Tibial nerve (tissue), 4 donors: Measurements from ENCODE around the gene MEIS1. TPM values are rescaled to one million over a fixed set of nuclear protein-coding genes. Genes with fewer than 3 reads are reported as not detected.
A peak's percentile ranks its signal among the peaks of the same experiment; 100 is the strongest.

Experiments
- DNase-seq, 2 donors: peaks; one replicate each; pipeline ENCODE4 v3.0.0-alpha.2; 2019; ENCODE audit warnings: low spot score in 2 of 2
- H3K27ac ChIP-seq, 4 donors: fragments of 200-600 bp; sonication (generic) in 3 of 4; one replicate each; pipeline ENCODE4 v1.5.1; 2017 to 2019; ENCODE audit warnings: mild to moderate bottlenecking in 1 of 4
- H3K27me3 ChIP-seq, 2 donors: fragments of 200-600 bp; sonication (generic) in 1 of 2; one replicate each; pipeline versions ENCODE4 v1.5.1 to v1.6.0; 2017 to 2019
- H3K36me3 ChIP-seq, 3 donors: fragments of 200-600 bp; sonication (generic); one replicate each; pipeline ENCODE4 v1.5.1; 2018 to 2019
- H3K4me1 ChIP-seq, 4 donors: fragments of 200-600 bp; sonication (generic) in 3 of 4; one replicate each; pipeline ENCODE4 v1.5.1; 2017 to 2019
- H3K4me3 ChIP-seq, 4 donors: fragments of 200-600 bp; sonication (generic) in 3 of 4; one replicate each; pipeline ENCODE4 v1.5.1; 2017 to 2019; ENCODE audit warnings: mild to moderate bottlenecking in 1 of 4, moderate library complexity in 1 of 4
- H3K9me3 ChIP-seq, 4 donors: fragments of 200-600 bp; sonication (generic) in 3 of 4; one replicate each; pipeline ENCODE4 v1.5.1; 2017 to 2019
- EP300 ChIP-seq, 2 donors: sonication (generic); formaldehyde crosslinking; IDR thresholded peaks; one replicate each; pipeline ENCODE4 v1.6.1; 2017; ENCODE audit warnings: antibody characterized with exemption in 2 of 2, mild to moderate bottlenecking in 1 of 2
- POLR2A ChIP-seq, 2 donors: fragments of 450-650 bp; IDR thresholded peaks; one replicate each; pipeline ENCODE4 v1.6.1; 2017; ENCODE audit warnings: antibody characterized with exemption in 2 of 2, mild to moderate bottlenecking in 2 of 2, moderate library complexity in 2 of 2
- WGBS, 2 donors: methylation state at CpG; one replicate each; pipeline ENCODE4 v1.1.5; 2018; 5-methylcytosine and 5-hydroxymethylcytosine counted together
- total RNA-seq, 4 donors: library from RNA; depleted of rRNA; stranded (reverse); fragments of >200 nt; gene quantifications; one replicate each; pipeline ENCODE4 v1.1.0, GENCODE V29; 2016
- TF ChIP-seq, protein P1 (sequence below), 5 experiments: fragments of 200-600 bp in 3 of 5; fragments of 450-650 bp in 2 of 5; sonication (generic) in 3 of 5; IDR thresholded peaks; one replicate each; pipeline ENCODE4 v1.5.1; 2016 to 2019; ENCODE audit warnings: antibody characterized with exemption in 5 of 5, mild to moderate bottlenecking in 3 of 5, moderate library complexity in 2 of 5

Gene MEIS1
- total RNA-seq, 4 donors from 2014 or later, result 9.0 to 18.4 (median 12.5) TPM

DNA sequence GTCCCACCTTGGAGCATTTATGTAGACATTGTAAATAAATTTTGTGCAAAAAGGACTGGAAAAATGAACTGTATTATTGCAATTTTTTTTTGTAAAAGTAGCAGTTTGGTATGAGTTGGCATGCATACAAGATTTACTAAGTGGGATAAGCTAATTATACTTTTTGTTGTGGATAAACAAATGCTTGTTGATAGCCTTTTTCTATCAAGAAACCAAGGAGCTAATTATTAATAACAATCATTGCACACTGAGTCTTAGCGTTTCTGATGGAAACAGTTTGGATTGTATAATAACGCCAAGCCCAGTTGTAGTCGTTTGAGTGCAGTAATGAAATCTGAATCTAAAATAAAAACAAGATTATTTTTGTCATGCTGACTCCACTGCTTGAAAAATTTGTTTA is 137.5 kb downstream of the MEIS1 start:
- TF ChIP-seq POLR2A (IDR thresholded peaks at IDR 0.05), result no peak
- no peak for DNase-seq
- no peak overlapping the region for H3K27ac ChIP-seq
- peaks cover 0 to 33% of the 10 kb centered on the region in 2 donors for H3K27me3 ChIP-seq
- H3K36me3 ChIP-seq, result peaks cover 0 to 7% (median 0%) of the 10 kb centered on the region in 3 donors
- peaks cover 0 to 29% (median 19%) of the 10 kb centered on the region in 4 donors for H3K4me1 ChIP-seq
- WGBS, 2 donors, result 89 to 91% methylated on average over 3 of the region's 3 CpGs
- no peak overlapping the region for H3K4me3 ChIP-seq
- no peaks in the 10 kb centered on the region for H3K9me3 ChIP-seq

DNA sequence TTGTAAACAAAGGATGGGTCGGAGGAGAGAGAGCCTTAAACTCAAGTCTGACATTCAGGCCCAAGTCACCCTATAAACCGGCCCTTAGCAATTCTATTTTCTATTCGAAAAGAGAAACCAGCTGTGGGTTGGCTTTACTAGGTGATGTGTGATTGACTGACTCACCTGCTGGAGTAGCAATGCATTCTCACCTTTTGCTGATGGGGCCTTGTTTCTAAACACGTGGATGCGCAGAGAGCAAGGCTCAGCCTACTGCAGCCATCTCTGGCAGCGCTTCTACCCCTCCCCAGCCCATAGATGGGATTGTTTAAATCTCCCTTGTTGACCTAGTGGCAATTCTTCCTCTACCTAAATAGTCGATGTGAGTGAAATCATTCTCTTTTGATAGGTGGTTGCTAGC is 138.5 kb downstream of the MEIS1 start:
- Histone ChIP-seq H3K9me3 (no peaks in the 10 kb centered on the region), H3K4me3 (no peak overlapping the region), H3K27ac (no peak overlapping the region), H3K27me3 (peaks cover 0 to 43% of the 10 kb centered on the region in 2 donors), H3K36me3 (peaks cover 0 to 7% (median 0%) of the 10 kb centered on the region in 3 donors), H3K4me1 (peaks cover 0 to 39% (median 23%) of the 10 kb centered on the region in 4 donors)
- TF ChIP-seq EP300 (IDR thresholded peaks at IDR 0.05) (no peak), POLR2A (IDR thresholded peaks at IDR 0.05) (no peak)
- TF ChIP-seq, protein P1, sequence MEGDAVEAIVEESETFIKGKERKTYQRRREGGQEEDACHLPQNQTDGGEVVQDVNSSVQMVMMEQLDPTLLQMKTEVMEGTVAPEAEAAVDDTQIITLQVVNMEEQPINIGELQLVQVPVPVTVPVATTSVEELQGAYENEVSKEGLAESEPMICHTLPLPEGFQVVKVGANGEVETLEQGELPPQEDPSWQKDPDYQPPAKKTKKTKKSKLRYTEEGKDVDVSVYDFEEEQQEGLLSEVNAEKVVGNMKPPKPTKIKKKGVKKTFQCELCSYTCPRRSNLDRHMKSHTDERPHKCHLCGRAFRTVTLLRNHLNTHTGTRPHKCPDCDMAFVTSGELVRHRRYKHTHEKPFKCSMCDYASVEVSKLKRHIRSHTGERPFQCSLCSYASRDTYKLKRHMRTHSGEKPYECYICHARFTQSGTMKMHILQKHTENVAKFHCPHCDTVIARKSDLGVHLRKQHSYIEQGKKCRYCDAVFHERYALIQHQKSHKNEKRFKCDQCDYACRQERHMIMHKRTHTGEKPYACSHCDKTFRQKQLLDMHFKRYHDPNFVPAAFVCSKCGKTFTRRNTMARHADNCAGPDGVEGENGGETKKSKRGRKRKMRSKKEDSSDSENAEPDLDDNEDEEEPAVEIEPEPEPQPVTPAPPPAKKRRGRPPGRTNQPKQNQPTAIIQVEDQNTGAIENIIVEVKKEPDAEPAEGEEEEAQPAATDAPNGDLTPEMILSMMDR (IDR thresholded peaks at IDR 0.05), result no peak
- DNase-seq, result no peak
- 82 to 83% methylated on average over 7 of the region's 7 CpGs for WGBS, 2 donors

DNA sequence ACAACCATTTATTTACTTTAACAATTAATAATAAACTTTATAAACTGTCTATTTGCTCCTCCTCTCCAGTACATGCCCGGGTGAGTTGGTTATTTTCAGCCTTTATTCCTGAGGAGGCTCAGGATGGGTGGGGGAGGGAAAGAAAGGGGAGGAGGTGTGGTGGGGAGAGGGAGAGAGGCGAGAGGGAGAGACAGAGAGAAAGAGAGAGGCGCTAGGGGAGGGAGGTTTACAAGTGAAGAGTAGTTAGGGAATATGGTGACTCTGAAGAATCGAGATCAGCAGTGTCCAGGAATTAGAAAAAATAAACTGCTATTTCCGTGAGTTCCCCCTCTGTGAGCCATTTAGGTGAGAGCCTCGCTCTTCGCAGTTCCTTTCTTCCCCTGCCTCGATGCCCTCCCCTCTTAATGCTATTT is 138.9 kb downstream of the MEIS1 start:
- H3K4me3 ChIP-seq, result no peak overlapping the region
- H3K27ac ChIP-seq, result no peak overlapping the region
- H3K27me3 ChIP-seq, result peaks cover 0 to 47% of the 10 kb centered on the region in 2 donors
- H3K9me3 ChIP-seq, result no peaks in the 10 kb centered on the region
- peaks cover 0 to 43% (median 23%) of the 10 kb centered on the region in 4 donors for H3K4me1 ChIP-seq
- H3K36me3 ChIP-seq, result peaks cover 0 to 7% (median 0%) of the 10 kb centered on the region in 3 donors
- TF ChIP-seq POLR2A (IDR thresholded peaks at IDR 0.05), result no peak
- TF ChIP-seq, protein P1 (IDR thresholded peaks at IDR 0.05), result no peak
- no peak for DNase-seq
- WGBS, 2 donors, result 57 to 61% methylated on average over 8 of the region's 8 CpGs

DNA sequence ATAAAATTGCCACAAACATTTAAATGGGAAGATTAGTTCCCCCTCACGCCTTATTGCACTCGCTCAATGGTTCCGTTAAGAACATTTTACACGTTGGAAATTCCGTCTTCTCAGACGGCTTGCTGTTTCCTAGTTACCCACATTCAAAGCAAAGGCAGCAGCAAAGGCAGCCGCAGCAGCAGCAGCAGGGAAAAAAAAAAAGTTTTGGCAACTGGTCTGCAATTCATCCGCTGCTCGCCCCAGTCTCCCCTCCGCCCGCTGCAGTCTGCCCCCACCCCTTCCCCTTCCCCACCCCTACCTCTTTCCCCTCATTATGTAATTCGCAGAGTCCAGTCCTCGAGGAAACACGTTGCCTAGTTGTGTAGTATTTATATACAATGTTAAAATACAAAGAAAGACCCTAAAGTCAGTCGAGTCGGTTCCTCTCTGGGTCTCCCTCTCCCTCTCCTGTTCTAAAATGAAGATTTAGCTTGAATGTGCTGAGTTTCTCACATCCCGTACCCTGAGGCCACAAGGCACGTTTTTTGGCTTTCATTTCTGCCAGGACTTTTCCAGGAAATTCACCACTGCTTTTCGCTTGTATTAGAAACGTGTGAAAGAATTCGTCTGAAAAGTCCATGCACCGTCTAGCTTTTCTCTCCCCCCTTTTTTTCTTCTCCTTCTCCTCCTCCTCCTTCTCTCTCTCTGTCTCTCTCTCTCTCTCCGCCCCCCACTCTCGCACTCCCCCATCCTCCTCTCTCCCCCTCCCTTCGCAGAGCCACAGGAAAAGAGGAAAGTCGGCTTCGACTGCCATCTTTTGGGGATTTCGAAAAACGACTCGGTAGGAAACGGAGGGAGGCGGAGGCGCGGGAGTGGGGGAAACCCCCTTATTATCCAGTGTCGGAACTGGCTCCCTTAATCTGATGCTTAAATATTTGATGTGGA is 140.0 kb downstream of the MEIS1 start:
- 0 to 1% methylated on average over 35 of the region's 35 CpGs for WGBS, 2 donors
- Histone ChIP-seq H3K27me3 (peaks cover 0 to 59% of the 10 kb centered on the region in 2 donors), H3K9me3 (no peaks in the 10 kb centered on the region), H3K4me3 (peak overlapping the region; percentile 33 to 61 (median 52)), H3K4me1 (peaks cover 0 to 44% (median 23%) of the 10 kb centered on the region in 4 donors), H3K27ac (peak overlapping the region in 3 of 4 donors; percentile 12 to 35 (median 23)), H3K36me3 (peaks cover 0 to 7% (median 0%) of the 10 kb centered on the region in 3 donors)
- TF ChIP-seq, protein P1 (IDR thresholded peaks at IDR 0.05), result peak; percentile 16 to 65 (median 46)
- TF ChIP-seq POLR2A (IDR thresholded peaks at IDR 0.05) (no peak), EP300 (IDR thresholded peaks at IDR 0.05) (peak in 1 of 2 donors; percentile 36)
- DNase-seq, result peak in 1 of 2 donors; percentile 56

DNA sequence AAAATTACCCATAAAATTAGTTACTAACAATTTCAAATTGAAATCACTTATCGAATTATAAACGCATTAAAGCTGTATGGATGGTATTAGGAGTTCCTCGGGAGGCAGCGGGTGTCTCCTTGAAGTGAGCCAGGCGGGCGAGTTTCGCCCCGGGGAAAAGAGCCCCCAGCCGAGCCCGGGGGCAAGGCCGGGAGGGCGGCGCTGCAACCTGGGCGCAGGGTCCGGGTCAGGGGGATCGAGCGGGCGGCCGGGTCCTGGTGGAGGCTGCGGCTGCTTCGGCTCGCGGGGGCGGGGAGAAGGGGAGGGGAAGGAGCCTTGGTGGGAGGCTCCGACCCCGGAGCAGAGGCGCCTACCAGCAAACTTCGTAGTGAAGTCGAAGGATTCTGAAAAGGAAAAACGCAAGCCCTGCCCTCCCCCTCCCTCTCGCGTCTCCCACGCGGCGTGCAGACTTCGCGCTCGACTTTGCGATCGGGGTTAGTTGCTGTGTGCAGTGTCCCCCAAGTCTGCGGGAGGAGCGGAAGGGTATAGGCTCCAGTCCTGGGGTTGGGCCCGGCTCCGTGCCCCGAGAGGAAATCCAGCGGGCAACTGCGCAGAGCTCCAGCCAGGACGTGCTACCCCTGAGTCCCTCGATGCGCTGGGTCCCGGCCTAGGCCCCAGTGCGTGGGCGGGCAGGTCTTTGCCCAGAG is 140.8 kb downstream of the MEIS1 start:
- Histone ChIP-seq H3K27ac (peak overlapping the region; percentile 34 to 61 (median 38)), H3K27me3 (peaks cover 0 to 67% of the 10 kb centered on the region in 2 donors), H3K36me3 (peaks cover 0 to 7% (median 0%) of the 10 kb centered on the region in 3 donors), H3K4me1 (peaks cover 0 to 47% (median 23%) of the 10 kb centered on the region in 4 donors), H3K4me3 (peak overlapping the region; percentile 33 to 61 (median 52)), H3K9me3 (no peaks in the 10 kb centered on the region)
- WGBS, 2 donors, result 1 to 3% methylated on average over 41 to 47 of the region's 53 CpGs
- TF ChIP-seq EP300 (IDR thresholded peaks at IDR 0.05), result no peak
- TF ChIP-seq, protein P1 (IDR thresholded peaks at IDR 0.05), result peak in 2 of 5 experiments; percentile 4
- no peak for TF ChIP-seq POLR2A (IDR thresholded peaks at IDR 0.05)
- DNase-seq, result no peak
